ENCODE data around the gene KCNK5.

The KCNK5 gene

GRCh38 chr6:39228992-39229767, at the start of gene KCNK5:
KCNK5 (minus strand) TSS chr6:39229475; CDS start chr6:39229111, 364 bp downstream.
- Mint-ChIP-seq H3K27me3 (ENCODE audit: low read depth) (no peaks in the 10 kb centered on the region), H3K27ac (peak within 1 kb of the TSS; percentile 93), H3K4me3 (peak within 1 kb of the TSS; percentile 83), H3K9me3 (no peaks in the 10 kb centered on the region), H3K36me3 (ENCODE audit: low read depth) (peaks cover 23% of the 10 kb centered on the region), H3K4me1 (ENCODE audit: low read depth) (peaks cover 36% of the 10 kb centered on the region)
- DNase-seq (ENCODE audit: low spot score) = peak; percentile 93

- Mint-ChIP-seq H3K36me3 (ENCODE audit: low read depth) (no peaks in the 10 kb centered on the region), H3K4me1 (ENCODE audit: low read depth) (no peaks in the 10 kb centered on the region), H3K27ac (no peak overlapping the region), H3K27me3 (ENCODE audit: low read depth) (peaks cover 11% of the 10 kb centered on the region), H3K4me3 (no peak overlapping the region), H3K9me3 (no peaks in the 10 kb centered on the region)
- no peak for DNase-seq (ENCODE audit: low spot score)
Observed at GRCh38 chr6:39276379-39276995, 47.2 kb upstream of the KCNK5 start.

- no peaks in the 10 kb centered on the region for H3K36me3 Mint-ChIP-seq (ENCODE audit: low read depth)
- no peak overlapping the region for H3K27ac Mint-ChIP-seq
- H3K4me3 Mint-ChIP-seq = no peak overlapping the region
- no peaks in the 10 kb centered on the region for H3K4me1 Mint-ChIP-seq (ENCODE audit: low read depth)
- peaks cover 11% of the 10 kb centered on the region for H3K27me3 Mint-ChIP-seq (ENCODE audit: low read depth)
- no peaks in the 10 kb centered on the region for H3K9me3 Mint-ChIP-seq
- no peak for DNase-seq (ENCODE audit: low spot score)
Observed at GRCh38 chr6:39274903-39275302, 45.6 kb upstream of the KCNK5 start.

- Mint-ChIP-seq H3K36me3 (ENCODE audit: low read depth) (no peaks in the 10 kb centered on the region), H3K9me3 (no peaks in the 10 kb centered on the region), H3K4me1 (ENCODE audit: low read depth) (no peaks in the 10 kb centered on the region), H3K4me3 (no peak overlapping the region), H3K27me3 (ENCODE audit: low read depth) (peaks cover 11% of the 10 kb centered on the region), H3K27ac (no peak overlapping the region)
- DNase-seq (ENCODE audit: low spot score) = no peak
Observed at GRCh38 chr6:39274471-39274870, 45.2 kb upstream of the KCNK5 start.

- Mint-ChIP-seq H3K9me3 (no peaks in the 10 kb centered on the region), H3K27ac (no peak overlapping the region), H3K36me3 (ENCODE audit: low read depth) (no peaks in the 10 kb centered on the region), H3K4me3 (no peak overlapping the region), H3K4me1 (ENCODE audit: low read depth) (no peaks in the 10 kb centered on the region), H3K27me3 (ENCODE audit: low read depth) (peaks cover 11% of the 10 kb centered on the region)
- DNase-seq (ENCODE audit: low spot score) = no peak
Observed at GRCh38 chr6:39273406-39273821, 44.1 kb upstream of the KCNK5 start.

GRCh38 chr6:39269961-39270360, 40.7 kb upstream of the KCNK5 start:
- Mint-ChIP-seq H3K27me3 (ENCODE audit: low read depth) (peaks cover 3% of the 10 kb centered on the region), H3K36me3 (ENCODE audit: low read depth) (no peaks in the 10 kb centered on the region), H3K4me1 (ENCODE audit: low read depth) (peaks cover 2% of the 10 kb centered on the region), H3K9me3 (no peaks in the 10 kb centered on the region), H3K4me3 (no peak overlapping the region), H3K27ac (no peak overlapping the region)
- DNase-seq (ENCODE audit: low spot score) = no peak

GRCh38 chr6:39268721-39269120, 39.4 kb upstream of the KCNK5 start:
- H3K27me3 Mint-ChIP-seq (ENCODE audit: low read depth) = peaks cover 3% of the 10 kb centered on the region
- DNase-seq (ENCODE audit: low spot score) = no peak
- no peaks in the 10 kb centered on the region for H3K36me3 Mint-ChIP-seq (ENCODE audit: low read depth)
- no peak overlapping the region for H3K27ac Mint-ChIP-seq
- H3K9me3 Mint-ChIP-seq = no peaks in the 10 kb centered on the region
- no peak overlapping the region for H3K4me3 Mint-ChIP-seq
- peaks cover 3% of the 10 kb centered on the region for H3K4me1 Mint-ChIP-seq (ENCODE audit: low read depth)

- no peak for DNase-seq (ENCODE audit: low spot score)
- Mint-ChIP-seq H3K36me3 (ENCODE audit: low read depth) (no peaks in the 10 kb centered on the region), H3K4me3 (no peak overlapping the region), H3K27me3 (ENCODE audit: low read depth) (peaks cover 3% of the 10 kb centered on the region), H3K27ac (no peak overlapping the region), H3K9me3 (no peaks in the 10 kb centered on the region), H3K4me1 (ENCODE audit: low read depth) (peaks cover 5% of the 10 kb centered on the region)
Observed at GRCh38 chr6:39268171-39268570, 38.9 kb upstream of the KCNK5 start.

- no peak overlapping the region for H3K4me3 Mint-ChIP-seq
- H3K27ac Mint-ChIP-seq = no peak overlapping the region
- DNase-seq (ENCODE audit: low spot score) = no peak
- H3K4me1 Mint-ChIP-seq (ENCODE audit: low read depth) = peaks cover 5% of the 10 kb centered on the region
- H3K36me3 Mint-ChIP-seq (ENCODE audit: low read depth) = no peaks in the 10 kb centered on the region
- no peaks in the 10 kb centered on the region for H3K9me3 Mint-ChIP-seq
- H3K27me3 Mint-ChIP-seq (ENCODE audit: low read depth) = peaks cover 3% of the 10 kb centered on the region
Observed at GRCh38 chr6:39266782-39267355, 37.6 kb upstream of the KCNK5 start.

GRCh38 chr6:39266375-39266774, 37.1 kb upstream of the KCNK5 start:
- no peak overlapping the region for H3K4me3 Mint-ChIP-seq
- H3K9me3 Mint-ChIP-seq = no peaks in the 10 kb centered on the region
- peaks cover 5% of the 10 kb centered on the region for H3K4me1 Mint-ChIP-seq (ENCODE audit: low read depth)
- no peaks in the 10 kb centered on the region for H3K36me3 Mint-ChIP-seq (ENCODE audit: low read depth)
- no peak for DNase-seq (ENCODE audit: low spot score)
- peaks cover 3% of the 10 kb centered on the region for H3K27me3 Mint-ChIP-seq (ENCODE audit: low read depth)
- no peak overlapping the region for H3K27ac Mint-ChIP-seq

GRCh38 chr6:39263303-39264037, 34.2 kb upstream of the KCNK5 start:
- peak; percentile 29 for DNase-seq (ENCODE audit: low spot score)
- Mint-ChIP-seq H3K36me3 (ENCODE audit: low read depth) (no peaks in the 10 kb centered on the region), H3K9me3 (no peaks in the 10 kb centered on the region), H3K4me1 (ENCODE audit: low read depth) (peaks cover 5% of the 10 kb centered on the region), H3K27me3 (ENCODE audit: low read depth) (peaks cover 9% of the 10 kb centered on the region), H3K4me3 (no peak overlapping the region), H3K27ac (peak overlapping the region; percentile 24)

- Mint-ChIP-seq H3K27me3 (ENCODE audit: low read depth) (peaks cover 7% of the 10 kb centered on the region), H3K9me3 (no peaks in the 10 kb centered on the region), H3K27ac (no peak overlapping the region), H3K36me3 (ENCODE audit: low read depth) (no peaks in the 10 kb centered on the region), H3K4me3 (no peak overlapping the region), H3K4me1 (ENCODE audit: low read depth) (peaks cover 4% of the 10 kb centered on the region)
- no peak for DNase-seq (ENCODE audit: low spot score)
Observed at GRCh38 chr6:39261751-39262150, 32.5 kb upstream of the KCNK5 start.

GRCh38 chr6:39260953-39261352, 31.7 kb upstream of the KCNK5 start:
- peaks cover 4% of the 10 kb centered on the region for H3K4me1 Mint-ChIP-seq (ENCODE audit: low read depth)
- no peaks in the 10 kb centered on the region for H3K36me3 Mint-ChIP-seq (ENCODE audit: low read depth)
- H3K27ac Mint-ChIP-seq = no peak overlapping the region
- H3K9me3 Mint-ChIP-seq = no peaks in the 10 kb centered on the region
- H3K4me3 Mint-ChIP-seq = no peak overlapping the region
- no peak for DNase-seq (ENCODE audit: low spot score)
- peaks cover 6% of the 10 kb centered on the region for H3K27me3 Mint-ChIP-seq (ENCODE audit: low read depth)

GRCh38 chr6:39260456-39260855, 31.2 kb upstream of the KCNK5 start:
- H3K4me3 Mint-ChIP-seq = no peak overlapping the region
- peaks cover 6% of the 10 kb centered on the region for H3K27me3 Mint-ChIP-seq (ENCODE audit: low read depth)
- no peak for DNase-seq (ENCODE audit: low spot score)
- no peaks in the 10 kb centered on the region for H3K36me3 Mint-ChIP-seq (ENCODE audit: low read depth)
- no peaks in the 10 kb centered on the region for H3K9me3 Mint-ChIP-seq
- H3K4me1 Mint-ChIP-seq (ENCODE audit: low read depth) = peaks cover 4% of the 10 kb centered on the region
- H3K27ac Mint-ChIP-seq = no peak overlapping the region

Measured in T-helper 2 cell treated with Interferon-gamma antibody and Interleukin-4, amounts not matched to agents 5 μg/mL and 100 μg/mL, for 36 hours (primary cell).